NCI-H1048 (cell line): ENCODE measurements around the gene KIF13A.
"Not testable (repeated sequence)": the region's sequence is repeated elsewhere in the genome, so short reads cannot be mapped to it uniquely, and the experiment has no call there.

ENCODE experiments used
- DNase-seq: peaks from one replicate; lab custom pipeline; 2025; lab: John Stamatoyannopoulos, UW

Gene KIF13A

DNA sequence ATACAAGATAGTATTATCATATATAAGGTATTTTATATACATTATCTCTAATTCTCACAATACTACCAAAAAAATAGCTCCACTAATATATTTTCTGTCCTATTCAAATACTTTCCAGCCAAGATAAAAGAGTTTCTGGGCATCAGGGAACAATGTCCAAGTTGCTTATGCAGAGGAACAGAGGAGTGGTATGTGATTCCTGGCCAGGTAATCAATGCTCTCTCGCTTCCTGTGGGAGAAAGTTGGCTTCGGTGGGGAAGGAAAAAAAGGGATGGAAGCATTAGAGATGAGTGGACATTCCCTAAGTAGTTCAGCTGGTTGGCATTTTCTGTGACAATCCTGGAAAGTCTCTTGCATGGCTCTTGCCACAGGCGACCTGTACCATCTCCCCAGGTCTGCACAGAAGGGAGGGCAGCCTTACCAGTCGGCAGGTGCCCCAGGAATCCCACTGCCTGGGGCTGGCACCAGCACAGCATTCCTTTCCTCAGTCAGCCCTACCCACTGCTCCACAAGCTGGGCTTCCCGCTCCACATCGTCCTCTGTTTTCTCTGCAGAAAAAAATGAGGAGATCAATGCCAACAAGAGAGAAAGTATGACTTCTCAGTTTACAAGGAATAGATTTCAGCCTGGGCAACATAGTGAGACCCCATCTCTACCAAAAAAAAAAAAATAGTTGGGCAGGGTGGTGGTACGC lies 202.2 kb downstream of the KIF13A start:
- no peak for DNase-seq

DNA sequence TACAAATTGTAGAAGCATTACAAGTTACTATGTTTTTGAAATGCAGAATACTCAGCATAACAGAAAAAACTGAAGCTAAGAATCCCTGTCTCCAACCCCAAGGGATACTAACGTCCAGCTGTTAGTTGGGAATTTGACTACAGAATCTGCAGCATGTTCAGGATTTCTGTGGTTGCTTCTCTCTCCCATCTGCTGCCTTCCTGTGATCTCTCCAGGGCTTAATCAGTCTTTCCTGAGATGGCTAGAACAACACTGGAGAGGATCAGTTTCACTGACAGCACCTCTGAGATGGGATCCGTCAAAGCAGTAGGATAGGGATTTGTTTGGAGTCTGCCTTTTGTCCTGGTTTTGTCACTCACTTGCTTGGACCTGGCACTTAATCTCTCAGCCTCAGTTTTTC lies 207.4 kb downstream of the KIF13A start:
- no peak for DNase-seq

DNA sequence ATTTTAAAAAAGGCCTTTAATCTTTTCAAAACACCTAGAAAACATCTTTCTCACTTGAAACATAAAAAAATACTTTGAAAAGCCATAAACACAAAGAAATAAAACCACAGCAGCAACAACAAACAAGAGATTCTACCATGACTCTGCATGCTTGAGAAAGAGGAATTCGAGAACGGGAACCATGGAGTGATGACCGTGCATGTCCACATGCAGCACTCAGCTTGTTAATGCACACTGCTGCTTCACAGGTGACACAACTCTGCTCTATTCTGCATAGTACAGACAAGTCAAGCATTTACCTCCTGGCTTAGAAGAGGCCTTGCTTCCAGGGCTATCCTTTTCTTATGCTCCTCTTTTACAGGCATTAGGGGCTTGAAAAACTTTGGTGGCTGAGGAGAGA lies 215.8 kb downstream of the KIF13A start:
- no peak for DNase-seq

DNA sequence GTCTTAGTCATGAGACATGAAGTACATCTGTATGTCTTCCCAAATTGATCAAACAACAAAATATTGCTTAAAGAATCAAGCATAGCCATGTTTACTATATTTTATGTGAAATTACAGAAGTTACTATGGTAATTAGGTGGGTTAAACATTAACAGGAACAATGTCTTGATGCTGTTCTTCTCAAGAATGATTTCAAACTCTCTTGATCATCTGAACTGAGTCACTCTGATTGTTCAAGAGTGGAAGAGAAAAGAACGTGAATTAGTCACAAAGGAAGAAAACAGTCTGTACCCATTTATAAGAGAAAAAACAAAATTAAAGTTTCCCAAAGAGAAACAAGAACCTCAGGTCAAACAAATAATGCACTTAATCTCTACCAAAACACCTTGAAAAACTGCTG lies 218.6 kb downstream of the KIF13A start:
- no peak for DNase-seq

DNA sequence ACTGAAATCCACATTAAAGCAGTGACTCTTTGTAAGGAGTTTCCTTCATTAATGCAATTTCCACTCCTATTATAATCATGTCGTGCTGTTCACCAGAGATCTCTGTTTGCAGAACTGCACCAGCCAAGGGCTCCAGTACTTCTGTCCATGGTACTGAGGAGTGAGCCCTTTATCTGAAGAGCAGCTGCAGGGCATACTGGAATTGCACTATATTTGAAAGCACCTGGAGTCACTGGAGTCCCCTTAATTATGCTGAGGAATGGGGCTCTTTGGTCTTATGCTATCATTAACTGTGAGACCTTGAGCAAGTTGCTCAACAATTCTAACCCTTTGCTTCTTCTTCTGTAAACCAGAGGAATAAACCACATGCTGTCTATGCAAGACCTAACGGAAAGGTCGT lies 219.0 kb downstream of the KIF13A start:
- DNase-seq, result no peak

DNA sequence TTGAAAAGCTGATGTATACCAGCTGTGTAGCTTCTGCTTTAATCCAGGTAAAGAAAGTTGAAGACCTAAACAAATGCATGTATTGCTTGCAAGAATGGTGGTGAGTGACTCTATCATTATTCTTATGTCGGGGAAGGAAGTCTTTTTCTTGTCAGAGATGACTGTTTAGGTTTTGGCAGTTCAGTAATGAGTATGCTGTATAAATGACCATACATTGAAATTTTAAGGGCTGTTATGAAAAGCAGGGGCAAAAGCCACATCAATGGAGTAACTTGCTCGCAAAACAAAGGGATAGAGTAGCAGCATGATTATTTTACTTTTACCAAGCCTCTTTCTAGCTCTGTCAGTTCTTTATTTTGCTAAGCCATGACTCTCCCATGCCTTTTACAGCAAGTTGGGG lies 224.8 kb downstream of the KIF13A start:
- DNase-seq, result no peak

DNA sequence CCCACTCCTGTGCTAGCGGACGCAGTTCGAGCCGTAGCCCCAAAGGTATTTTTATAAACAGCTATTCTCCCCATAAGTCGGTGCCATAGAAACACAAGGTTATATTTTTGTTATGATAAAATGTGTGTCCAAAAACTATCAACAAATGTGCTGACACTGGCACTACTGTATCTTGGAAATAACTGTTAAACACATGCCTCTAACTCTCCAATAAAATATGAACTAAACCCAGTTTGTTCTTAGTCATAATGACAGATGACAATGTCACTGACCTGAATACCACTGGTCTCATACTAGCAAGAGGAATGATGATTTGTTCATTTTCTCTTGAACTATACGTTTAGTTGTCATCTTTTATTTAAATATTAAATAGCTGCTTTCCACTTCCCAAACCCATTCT lies 229.3 kb downstream of the KIF13A start:
- no peak for DNase-seq

DNA sequence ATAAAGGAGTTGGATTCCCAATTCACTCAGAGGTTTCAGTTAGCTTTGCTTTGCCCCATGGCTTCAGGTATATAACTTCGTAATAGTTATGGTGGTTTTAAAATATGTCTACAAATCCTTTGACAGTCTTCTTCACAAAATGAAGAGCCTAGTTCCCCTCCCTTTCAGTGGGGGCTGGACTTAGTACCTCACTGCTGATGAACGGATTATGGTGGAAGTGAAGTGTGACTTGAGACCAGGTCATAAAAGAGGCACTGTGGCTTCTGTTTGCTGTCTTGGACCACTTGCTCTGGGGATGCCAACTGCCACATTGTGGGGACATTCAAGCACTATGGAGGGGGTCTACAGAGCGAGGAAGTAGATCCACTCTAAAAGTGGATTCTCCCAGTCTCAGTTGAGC lies 233.2 kb downstream of the KIF13A start:
- no peak for DNase-seq

DNA sequence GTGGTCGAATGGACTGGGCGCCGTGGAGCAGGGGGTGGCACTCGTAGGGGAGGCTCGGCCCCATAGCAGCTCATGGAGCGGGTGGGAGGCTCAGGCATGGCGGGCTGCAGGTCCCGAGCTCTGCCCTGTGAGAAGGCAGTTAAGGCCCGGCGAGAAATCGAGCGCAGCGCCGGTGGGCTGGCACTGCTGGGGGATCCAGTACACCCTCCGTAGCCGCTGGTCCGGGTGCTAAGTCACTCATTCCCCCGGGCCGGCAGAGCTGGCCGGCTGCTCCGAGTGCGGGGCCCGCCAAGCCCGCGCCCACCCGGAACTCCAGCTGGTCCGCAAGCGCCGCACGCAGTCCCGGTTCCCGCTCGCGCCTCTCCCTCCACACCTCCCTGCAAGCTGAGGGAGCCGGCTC lies 242.1 kb downstream of the KIF13A start:
- DNase-seq, result not testable (repeated sequence)

DNA sequence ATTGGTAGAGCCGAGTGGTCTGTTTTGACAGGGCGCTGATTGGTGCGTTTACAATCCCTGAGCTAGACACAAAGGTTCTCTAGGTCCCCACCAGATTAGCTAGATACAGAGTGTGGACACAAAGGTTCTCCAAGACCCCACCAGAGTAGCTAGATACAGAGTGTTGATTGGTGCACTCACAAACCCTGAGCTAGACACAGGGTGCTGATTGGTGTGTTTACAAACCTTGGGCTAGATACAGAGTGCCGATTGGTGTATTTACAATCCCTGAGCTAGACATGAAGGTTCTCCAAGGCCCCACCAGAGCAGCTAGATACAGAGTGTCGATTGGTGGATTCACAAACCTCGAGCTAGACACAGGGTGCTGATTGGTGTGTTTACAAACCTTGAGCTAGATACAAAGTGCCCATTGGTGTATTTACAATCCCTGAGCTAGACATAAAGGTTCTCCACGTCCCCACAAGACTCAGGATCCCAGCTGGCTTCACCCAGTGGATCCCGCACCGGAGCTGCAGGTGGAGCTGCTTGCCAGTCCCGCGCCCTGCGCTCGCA lies 242.6 kb downstream of the KIF13A start:
- not testable (repeated sequence) for DNase-seq

DNA sequence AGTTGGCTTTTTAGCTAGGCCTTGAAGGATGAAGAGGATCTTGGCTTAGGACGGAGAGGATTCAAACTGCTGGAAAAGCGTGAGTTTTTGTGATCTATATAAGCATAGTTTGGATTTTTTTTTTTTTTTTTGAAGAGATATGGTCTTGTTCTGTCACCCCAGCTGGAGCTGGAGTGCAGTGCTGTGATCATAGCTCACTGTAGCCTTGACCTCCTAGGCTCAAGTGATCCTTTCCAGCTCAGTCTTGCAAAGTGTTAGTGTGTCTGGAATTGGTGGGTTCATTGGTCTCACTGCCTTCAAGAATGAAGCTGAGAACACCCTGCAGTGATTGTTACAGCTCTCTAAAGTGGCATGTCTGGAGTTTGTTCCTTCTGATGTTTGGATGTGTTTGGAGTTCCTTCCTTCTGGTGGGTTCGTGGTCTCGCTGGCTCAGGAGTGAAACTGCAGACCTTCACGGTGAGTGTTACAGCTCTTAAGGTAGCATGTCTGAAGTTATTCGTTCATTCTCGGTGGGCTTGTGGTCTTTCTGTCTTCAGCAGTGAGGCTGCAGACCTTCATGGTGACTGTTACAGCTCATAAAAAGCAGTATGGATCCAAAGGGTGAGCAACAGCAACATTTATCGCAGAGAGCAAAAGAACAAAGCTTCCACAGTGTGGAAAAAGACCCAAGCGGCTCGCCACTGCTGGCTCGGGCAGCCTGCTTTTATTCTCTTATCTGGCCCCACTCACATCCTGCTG lies 243.2 kb downstream of the KIF13A start:
- no peak for DNase-seq

DNA sequence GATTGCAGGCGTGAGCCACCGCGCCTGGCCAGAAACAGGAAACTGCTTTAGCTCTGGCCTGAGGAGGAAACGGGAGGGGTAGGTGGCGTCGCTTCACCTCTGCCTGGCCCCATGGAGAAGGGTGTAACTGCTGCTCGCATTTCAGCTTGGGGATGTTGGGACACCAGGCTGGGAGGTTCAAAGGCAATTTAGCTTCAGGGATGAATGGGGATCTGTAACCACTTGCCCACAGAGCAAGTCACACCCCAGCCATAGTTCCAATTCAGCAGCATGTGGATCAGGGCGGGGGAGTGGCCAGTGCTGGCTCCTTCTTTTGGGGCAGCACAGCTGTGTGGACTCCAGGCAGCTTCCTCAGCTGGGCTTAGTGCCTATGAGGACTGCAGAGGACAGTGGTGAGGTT lies 245.9 kb downstream of the KIF13A start:
- no peak for DNase-seq

DNA sequence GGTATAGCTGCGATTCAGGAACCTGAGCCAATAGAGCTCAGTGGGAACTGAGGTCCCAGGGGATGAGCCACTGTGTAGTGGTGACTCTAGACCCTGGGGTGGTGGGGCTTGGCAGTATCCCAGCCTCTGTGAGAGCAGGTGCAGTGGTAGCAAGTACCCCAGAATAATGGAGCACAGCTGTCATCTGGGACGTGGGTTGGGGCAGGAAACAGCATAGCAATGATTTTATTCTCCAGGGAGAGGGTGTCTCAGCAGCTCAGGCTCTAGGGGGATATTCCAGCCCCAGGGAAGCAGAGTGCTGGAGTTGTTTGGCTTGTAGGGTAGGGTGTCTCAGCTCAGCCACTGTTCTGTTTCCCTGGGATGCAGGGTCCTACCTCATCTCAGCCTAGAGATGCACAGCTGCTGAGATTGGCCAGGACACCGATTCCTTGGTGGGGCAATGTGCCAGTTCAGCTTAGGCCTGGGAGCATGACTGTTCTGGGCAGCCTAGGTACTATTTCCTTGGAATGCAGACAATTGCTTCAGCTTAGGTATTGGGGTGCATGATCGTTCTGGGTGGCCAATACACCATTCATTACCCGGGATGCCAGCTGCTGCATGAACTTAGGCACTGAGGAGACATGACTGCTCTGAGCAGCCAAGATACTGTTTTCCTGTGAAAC lies 246.7 kb downstream of the KIF13A start:
- no peak for DNase-seq

DNA sequence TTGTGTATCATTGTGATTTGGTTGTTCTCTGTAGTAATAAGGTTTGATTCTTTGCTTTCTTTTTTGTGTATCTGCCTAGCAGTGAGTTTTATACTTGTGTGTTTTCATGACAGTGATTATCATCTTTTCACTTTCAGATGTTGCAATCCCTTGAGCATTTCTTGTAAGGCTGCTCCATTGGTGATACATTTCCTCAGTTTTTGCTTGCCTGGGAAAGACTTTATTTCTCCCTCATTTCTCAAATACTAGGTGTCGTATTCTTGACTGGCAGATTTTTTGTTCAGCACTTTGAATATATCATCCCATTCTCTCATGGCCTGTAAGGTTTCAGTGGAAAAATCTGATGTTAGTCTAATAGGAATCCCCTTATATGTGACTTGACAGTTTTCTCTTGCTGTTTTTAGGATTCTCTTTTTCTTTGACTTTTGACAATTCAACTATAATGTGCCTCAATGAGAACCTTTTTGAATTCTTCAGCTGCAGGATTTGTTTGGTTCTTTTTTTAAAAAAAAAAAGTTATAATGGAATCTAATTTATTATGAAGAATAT lies 249.7 kb downstream of the KIF13A start:
- DNase-seq, result no peak

DNA sequence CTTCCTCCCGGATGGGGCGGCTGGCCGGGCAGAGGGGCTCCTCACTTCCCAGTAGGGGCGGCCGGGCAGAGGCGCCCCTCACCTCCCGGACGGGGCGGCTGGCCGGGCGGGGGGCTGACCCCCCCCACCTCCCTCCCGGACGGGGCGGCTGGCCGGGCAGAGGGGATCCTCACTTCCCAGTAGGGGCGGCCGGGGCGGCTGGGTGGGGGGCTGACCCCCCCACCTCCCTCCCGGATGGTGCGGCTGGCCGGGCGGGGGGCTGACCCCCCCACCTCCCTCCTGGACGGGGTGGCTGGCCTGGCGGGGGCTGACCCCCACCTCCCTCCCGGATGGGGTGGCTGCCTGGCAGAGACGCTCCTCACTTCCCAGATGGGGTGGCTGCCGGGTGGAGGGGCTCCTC lies 252.1 kb downstream of the KIF13A start:
- DNase-seq, result not testable (repeated sequence)

DNA sequence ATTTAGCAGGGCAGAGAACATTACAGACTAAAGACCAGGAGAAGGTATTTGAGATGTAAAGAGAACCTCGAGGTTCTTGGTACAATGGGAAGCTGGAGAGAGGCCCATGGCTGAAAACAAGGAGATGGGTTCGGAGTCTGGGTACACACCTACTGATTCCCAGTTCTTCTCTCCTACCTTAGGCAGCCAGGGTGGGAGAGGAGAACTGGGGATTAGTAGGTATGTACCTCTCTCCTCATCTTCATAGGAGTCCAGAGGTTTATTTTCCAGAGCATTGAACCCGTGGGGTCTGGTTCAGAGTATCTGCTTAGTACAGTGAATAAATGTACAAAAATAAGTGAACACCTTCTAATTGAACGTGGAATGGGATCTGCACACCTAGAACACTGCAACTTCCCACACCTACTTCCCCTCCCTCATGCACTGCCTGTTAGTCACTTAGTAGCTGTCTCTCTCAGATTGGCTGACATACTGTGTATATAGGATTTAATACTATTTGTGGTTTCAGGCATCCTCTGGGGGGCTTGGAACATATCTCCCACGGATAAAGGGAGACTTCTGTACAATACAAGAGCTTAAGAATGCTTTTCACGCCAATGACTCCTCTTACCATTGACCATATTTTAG lies 257.2 kb downstream of the KIF13A start:
- no peak for DNase-seq

DNA sequence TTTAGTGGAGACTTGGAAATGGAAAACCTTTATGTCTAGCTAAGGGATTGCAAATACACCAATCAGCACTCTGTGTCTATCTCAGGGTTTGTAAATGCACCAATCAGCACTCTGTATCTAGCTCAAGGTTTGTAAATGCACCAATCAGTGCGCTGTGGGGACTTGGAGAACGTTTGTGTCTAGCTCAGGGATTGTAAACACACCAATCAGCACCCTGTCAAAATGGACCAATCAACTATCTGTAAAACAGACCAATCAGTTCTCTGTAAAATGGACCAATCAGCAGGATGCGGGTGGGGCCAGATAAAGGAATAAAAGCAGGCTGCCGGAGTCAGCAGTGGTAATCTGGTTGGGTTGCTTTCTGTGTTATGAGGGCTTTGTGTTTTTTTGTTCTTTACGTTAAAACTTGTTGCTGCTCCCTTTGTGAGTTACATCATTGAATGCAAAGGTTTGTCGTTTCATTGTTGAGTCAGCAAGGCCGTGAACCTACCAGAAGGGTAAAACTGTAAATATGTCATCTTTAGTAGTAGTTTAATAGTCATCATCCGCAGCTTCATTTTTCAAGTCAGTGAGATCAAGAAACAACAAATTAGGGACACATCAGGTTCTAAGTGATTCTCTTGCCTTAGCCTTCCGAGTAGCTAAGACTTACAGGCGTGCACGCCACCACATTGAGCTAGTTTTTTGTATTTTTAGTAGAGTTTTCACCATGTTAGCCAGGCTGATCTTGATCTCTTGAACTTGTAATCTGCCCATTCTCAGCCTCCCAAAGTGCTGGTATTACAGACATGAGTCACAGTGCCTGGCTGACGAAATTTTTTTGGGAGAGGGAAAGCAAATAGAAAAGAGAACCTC lies 258.0 kb downstream of the KIF13A start:
- no peak for DNase-seq

DNA sequence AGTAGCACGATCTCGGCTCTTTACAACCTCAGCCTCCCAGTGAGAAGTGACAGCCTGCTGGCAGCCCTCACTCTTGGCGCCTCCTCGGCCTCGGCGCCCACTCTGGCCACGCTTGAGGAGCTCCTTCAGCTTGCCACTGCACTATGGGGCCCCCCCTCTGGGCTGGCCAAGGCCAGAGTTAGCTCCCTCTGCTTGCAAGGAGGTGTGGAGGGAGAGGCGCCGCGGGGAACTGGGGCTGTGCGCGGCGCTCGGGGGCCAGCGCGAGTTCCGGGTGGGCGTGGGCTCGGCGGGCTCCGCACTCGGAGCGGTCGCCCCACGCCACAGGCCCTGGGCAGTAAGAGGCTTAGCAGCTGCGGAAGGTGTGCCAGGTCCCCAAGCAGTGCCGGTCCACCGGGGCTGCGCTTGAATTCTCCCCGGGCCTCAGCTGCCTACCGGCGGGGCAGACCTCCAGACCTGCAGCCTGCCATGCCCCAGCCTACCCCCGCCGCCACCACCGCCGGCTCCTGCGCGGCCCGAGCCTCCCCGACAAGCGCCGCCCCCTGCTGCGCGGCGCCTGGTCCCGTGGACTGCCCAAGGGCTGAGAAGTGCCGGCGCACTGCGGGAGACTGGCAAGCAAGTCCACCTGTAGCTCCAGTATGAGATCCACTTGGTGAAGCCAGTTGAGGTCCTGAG lies 258.7 kb downstream of the KIF13A start:
- no peak for DNase-seq

DNA sequence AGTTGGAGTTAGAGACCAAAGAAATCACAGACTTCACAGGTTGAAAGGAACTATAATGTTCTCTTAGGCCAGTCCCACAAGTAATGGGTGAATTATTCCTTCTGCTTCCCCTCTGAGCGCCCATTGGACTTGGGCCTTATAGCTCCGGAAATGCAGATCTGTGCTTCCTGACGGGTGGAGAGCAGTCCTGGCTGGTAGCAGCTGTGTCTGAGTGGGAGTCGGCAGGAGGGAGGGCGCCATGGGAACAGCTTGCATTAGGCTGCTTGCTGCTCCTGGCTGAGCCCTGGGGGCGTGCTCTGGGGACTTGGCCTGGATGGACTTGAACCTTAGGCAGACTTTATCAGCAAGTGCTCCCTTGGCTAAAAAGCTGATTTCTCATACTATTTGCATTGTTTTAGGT lies 262.4 kb downstream of the KIF13A start:
- no peak for DNase-seq

DNA sequence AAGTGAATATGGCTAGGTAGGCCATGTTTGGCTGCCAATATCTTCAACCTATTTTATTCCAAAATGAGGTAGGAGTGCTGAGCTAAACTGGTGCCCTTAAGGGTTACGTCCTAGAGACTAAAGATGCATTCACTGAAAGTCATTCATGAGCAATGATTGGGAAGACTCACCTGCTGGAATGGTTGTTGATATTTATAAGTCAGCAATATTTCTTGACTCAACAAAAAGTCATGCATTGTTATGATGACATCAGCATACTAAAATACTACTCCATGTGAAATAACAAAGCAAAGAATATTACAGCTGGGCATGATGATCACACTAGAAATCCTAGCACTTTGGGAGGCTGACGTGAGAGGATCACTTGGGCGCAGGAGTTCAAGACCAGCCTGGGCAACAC lies 263.1 kb downstream of the KIF13A start:
- DNase-seq, result no peak

DNA sequence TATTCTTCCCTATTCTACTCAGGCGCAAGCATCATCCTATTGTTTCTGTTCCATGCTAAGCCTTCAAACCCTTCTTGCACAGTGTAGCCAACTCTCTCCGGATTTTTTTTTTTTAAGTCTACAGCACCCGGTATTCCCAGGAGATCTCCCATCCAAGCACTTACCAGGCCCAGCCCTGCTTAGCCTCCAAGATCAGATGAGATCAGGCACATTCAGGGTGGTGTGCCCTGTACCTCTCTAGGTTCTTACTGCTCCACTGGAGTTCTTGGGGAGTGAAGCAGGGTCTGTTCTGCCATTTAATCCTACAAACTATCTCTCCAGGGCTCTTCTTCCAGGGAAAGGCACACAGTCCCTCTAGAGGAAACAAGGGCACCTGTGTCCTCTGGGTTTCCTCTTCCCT lies 265.8 kb downstream of the KIF13A start:
- DNase-seq, result no peak
